Body of pancreas (tissue), 4 donors: ENCODE data around the gene SOX5.

Experiments
- CTCF ChIP-seq, 7 experiments: fragments of 450-650 bp in 4 of 7; fragments of 200-600 bp in 3 of 7; sonication (generic) in 3 of 7; IDR thresholded peaks; one replicate each; pipeline ENCODE4 v1.5.1; 2016 to 2019; ENCODE audit warnings: antibody characterized with exemption in 7 of 7
- POLR2A ChIP-seq, 3 donors: fragments of 450-650 bp; IDR thresholded peaks; one replicate each; pipeline ENCODE4 v1.6.1; 2016; ENCODE audit warnings: antibody characterized with exemption in 3 of 3, mild to moderate bottlenecking in 2 of 3

- no peak for TF ChIP-seq CTCF (IDR thresholded peaks at IDR 0.05)
- no peak for TF ChIP-seq POLR2A (IDR thresholded peaks at IDR 0.05)
These were observed 5.4 kb downstream of the SOX5 start for GRCh38 chr12:23944067-23944466.
